Hepatocyte (in vitro differentiated cells): Measurements from ENCODE around the gene DYRK2.

Experiments used
- EZH2 ChIP-seq: fragments of 200-600 bp; sonication (generic); IDR thresholded peaks from 2 replicates; pipeline ENCODE4 v1.6.1; 2016; ENCODE audit warnings: antibody characterized with exemption, mild to moderate bottlenecking, borderline replicate concordance
- EZH2phosphoT487 ChIP-seq: fragments of 200-600 bp; sonication (generic); IDR thresholded peaks from one replicate; pipeline ENCODE4 v1.6.1; 2018; ENCODE audit warnings: antibody characterized with exemption, mild to moderate bottlenecking, low read depth, moderate library complexity; ENCODE audit not compliant: unreplicated experiment, severe bottlenecking
- TF ChIP-seq, protein P1 (sequence below): fragments of 200-600 bp; sonication (generic); IDR thresholded peaks from 2 replicates; pipeline ENCODE4 v1.5.1; 2016; ENCODE audit warnings: antibody characterized with exemption, mild to moderate bottlenecking; ENCODE audit not compliant: poor library complexity

DNA sequence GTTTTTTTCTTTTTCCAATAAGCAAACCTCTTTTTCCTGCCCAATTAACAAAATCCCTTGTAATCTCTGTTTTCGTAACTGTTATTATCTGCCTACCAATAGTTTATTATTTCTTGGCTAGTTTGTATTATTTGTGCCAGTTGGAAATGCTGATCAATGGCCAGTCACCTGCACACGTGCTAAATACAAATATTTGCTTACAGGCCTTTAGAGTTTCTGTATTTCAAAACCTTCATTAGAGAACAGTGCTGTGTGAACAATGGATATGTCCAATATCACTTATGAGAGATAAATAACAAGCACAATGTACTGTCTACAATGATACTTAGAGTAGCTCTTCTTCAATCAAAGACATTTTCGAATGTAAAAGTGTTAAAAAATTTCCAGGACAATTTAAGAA lies 10.8 kb upstream of the DYRK2 start:
- TF ChIP-seq, protein P1, sequence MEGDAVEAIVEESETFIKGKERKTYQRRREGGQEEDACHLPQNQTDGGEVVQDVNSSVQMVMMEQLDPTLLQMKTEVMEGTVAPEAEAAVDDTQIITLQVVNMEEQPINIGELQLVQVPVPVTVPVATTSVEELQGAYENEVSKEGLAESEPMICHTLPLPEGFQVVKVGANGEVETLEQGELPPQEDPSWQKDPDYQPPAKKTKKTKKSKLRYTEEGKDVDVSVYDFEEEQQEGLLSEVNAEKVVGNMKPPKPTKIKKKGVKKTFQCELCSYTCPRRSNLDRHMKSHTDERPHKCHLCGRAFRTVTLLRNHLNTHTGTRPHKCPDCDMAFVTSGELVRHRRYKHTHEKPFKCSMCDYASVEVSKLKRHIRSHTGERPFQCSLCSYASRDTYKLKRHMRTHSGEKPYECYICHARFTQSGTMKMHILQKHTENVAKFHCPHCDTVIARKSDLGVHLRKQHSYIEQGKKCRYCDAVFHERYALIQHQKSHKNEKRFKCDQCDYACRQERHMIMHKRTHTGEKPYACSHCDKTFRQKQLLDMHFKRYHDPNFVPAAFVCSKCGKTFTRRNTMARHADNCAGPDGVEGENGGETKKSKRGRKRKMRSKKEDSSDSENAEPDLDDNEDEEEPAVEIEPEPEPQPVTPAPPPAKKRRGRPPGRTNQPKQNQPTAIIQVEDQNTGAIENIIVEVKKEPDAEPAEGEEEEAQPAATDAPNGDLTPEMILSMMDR, result no peak
- TF ChIP-seq EZH2 (no peak), EZH2phosphoT487 (no peak)
